Measurements from ENCODE around the gene SHANK1.

The SHANK1 gene

GRCh38 chr19:50718255-50719118 lies 1.1 kb downstream of the SHANK1 start:
- H3K4me3 ChIP-seq (ENCODE audit: low read depth, low read length), result peak overlapping the region; percentile 42
- H3K9me3 ChIP-seq (ENCODE audit: control insufficient read depth, insufficient read depth, low read depth, low read length), result no peaks in the 10 kb centered on the region
- H3K36me3 ChIP-seq (ENCODE audit: control insufficient read depth in 2 of 2, insufficient read depth in 1 of 2, low read length in 2 of 2), result no peaks in the 10 kb centered on the region
- CTCF ChIA-PET, result interaction anchor here (0.6 kb wide), 1 partner anchor 228 kb away, joined by 5 read pairs; no protein-coding TSS in a partner anchor
- POLR2A ChIA-PET, result interaction anchor here (0.9 kb wide), 1 partner anchor 10 kb away, joined by 3 read pairs; no protein-coding TSS in a partner anchor
- H3K4me1 ChIP-seq (ENCODE audit: control insufficient read depth, insufficient read depth, low read length), result no peaks in the 10 kb centered on the region
- no peak overlapping the region for H3K27ac ChIP-seq (ENCODE audit: extremely low read depth, low read depth, low read length)
- no peak for TF ChIP-seq ZBTB44 (tag by site-specific recombination; IDR thresholded peaks at IDR 0.05)
- no peak for TF ChIP-seq YY1 (tag by site-specific recombination; IDR thresholded peaks at IDR 0.05)
- no peak for TF ChIP-seq ZNF843 (tag by site-specific recombination; IDR thresholded peaks at IDR 0.05)
- TF ChIP-seq ZNF704 (tag by site-specific recombination; IDR thresholded peaks at IDR 0.05), result no peak
- no peak for TF ChIP-seq ZNF670 (tag by site-specific recombination; IDR thresholded peaks at IDR 0.05; ENCODE audit: low read depth)
- TF ChIP-seq, protein P1, sequence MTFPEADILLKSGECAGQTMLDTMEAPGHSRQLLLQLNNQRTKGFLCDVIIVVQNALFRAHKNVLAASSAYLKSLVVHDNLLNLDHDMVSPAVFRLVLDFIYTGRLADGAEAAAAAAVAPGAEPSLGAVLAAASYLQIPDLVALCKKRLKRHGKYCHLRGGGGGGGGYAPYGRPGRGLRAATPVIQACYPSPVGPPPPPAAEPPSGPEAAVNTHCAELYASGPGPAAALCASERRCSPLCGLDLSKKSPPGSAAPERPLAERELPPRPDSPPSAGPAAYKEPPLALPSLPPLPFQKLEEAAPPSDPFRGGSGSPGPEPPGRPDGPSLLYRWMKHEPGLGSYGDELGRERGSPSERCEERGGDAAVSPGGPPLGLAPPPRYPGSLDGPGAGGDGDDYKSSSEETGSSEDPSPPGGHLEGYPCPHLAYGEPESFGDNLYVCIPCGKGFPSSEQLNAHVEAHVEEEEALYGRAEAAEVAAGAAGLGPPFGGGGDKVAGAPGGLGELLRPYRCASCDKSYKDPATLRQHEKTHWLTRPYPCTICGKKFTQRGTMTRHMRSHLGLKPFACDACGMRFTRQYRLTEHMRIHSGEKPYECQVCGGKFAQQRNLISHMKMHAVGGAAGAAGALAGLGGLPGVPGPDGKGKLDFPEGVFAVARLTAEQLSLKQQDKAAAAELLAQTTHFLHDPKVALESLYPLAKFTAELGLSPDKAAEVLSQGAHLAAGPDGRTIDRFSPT (tag by site-specific recombination; IDR thresholded peaks at IDR 0.05), result no peak
- TF ChIP-seq GLIS1 (tag by site-specific recombination; IDR thresholded peaks at IDR 0.05), result peak; percentile 86
- TF ChIP-seq ZNF416 (tag by site-specific recombination; IDR thresholded peaks at IDR 0.05), result no peak
- no peak for TF ChIP-seq PRDM2 (tag by site-specific recombination; IDR thresholded peaks at IDR 0.05; ENCODE audit: borderline replicate concordance)
- TF ChIP-seq ZFHX2 (tag by site-specific recombination; conservative IDR thresholded peaks at IDR 0.05), result peak; percentile 21; the same call in 1 of the 2 replicates
- no peak for TF ChIP-seq IKZF3 (tag by site-specific recombination; IDR thresholded peaks at IDR 0.05)
- no peak for TF ChIP-seq ZBTB20 (tag by site-specific recombination; IDR thresholded peaks at IDR 0.05)
- no peak for TF ChIP-seq YY2 (tag by site-specific recombination; IDR thresholded peaks at IDR 0.05)
- TF ChIP-seq ZBTB1 (tag by site-specific recombination; IDR thresholded peaks at IDR 0.05), result no peak
- no peak for TF ChIP-seq ZNF514 (tag by site-specific recombination; IDR thresholded peaks at IDR 0.05)
- TF ChIP-seq, protein P2, sequence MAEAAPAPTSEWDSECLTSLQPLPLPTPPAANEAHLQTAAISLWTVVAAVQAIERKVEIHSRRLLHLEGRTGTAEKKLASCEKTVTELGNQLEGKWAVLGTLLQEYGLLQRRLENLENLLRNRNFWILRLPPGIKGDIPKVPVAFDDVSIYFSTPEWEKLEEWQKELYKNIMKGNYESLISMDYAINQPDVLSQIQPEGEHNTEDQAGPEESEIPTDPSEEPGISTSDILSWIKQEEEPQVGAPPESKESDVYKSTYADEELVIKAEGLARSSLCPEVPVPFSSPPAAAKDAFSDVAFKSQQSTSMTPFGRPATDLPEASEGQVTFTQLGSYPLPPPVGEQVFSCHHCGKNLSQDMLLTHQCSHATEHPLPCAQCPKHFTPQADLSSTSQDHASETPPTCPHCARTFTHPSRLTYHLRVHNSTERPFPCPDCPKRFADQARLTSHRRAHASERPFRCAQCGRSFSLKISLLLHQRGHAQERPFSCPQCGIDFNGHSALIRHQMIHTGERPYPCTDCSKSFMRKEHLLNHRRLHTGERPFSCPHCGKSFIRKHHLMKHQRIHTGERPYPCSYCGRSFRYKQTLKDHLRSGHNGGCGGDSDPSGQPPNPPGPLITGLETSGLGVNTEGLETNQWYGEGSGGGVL (tag by site-specific recombination; IDR thresholded peaks at IDR 0.05), result peak; percentile 87
- TF ChIP-seq, protein P3, sequence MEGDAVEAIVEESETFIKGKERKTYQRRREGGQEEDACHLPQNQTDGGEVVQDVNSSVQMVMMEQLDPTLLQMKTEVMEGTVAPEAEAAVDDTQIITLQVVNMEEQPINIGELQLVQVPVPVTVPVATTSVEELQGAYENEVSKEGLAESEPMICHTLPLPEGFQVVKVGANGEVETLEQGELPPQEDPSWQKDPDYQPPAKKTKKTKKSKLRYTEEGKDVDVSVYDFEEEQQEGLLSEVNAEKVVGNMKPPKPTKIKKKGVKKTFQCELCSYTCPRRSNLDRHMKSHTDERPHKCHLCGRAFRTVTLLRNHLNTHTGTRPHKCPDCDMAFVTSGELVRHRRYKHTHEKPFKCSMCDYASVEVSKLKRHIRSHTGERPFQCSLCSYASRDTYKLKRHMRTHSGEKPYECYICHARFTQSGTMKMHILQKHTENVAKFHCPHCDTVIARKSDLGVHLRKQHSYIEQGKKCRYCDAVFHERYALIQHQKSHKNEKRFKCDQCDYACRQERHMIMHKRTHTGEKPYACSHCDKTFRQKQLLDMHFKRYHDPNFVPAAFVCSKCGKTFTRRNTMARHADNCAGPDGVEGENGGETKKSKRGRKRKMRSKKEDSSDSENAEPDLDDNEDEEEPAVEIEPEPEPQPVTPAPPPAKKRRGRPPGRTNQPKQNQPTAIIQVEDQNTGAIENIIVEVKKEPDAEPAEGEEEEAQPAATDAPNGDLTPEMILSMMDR (tag by site-specific recombination; IDR thresholded peaks at IDR 0.05), result no peak
- no peak for TF ChIP-seq ZXDB (tag by site-specific recombination; IDR thresholded peaks at IDR 0.05)
- TF ChIP-seq ZNF837 (tag by site-specific recombination; IDR thresholded peaks at IDR 0.05), result no peak
- TF ChIP-seq ZBTB17 (tag by site-specific recombination; IDR thresholded peaks at IDR 0.05), result no peak
